ENCODE data around the gene KCNMA1. TPM values are rescaled to one million over a fixed set of nuclear protein-coding genes. Genes with fewer than 3 reads are reported as not detected.

Gene KCNMA1
- total and polyA plus RNA-seq, 8 donors: 0.92 to 155 (median 54.3) TPM

- TF ChIP-seq POLR2AphosphoS5 (IDR thresholded peaks at IDR 0.05) (no peak), CTCF (IDR thresholded peaks at IDR 0.05) (no peak), POLR2A (IDR thresholded peaks at IDR 0.05) (no peak), EP300 (IDR thresholded peaks at IDR 0.05) (no peak)
- Histone ChIP-seq H3K9me3 (no peaks in the 10 kb centered on the region), H3K36me3 (no peaks in the 10 kb centered on the region), H3K27ac (peak overlapping the region in 3 of 5 donors; percentile 0 to 77 (median 67)), H3K4me3 (no peak overlapping the region), H3K27me3 (no peaks in the 10 kb centered on the region), H3K4me1 (peaks cover 8 to 50% (median 22%) of the 10 kb centered on the region in 4 donors)
- WGBS, 5 donors: 79 to 98% (median 88%) methylated on average over 1 of the region's 1 CpG
- intact Hi-C loops (cut with DNase I; ENCODE audit: low total_unique reads): no loop called here
- no peak for DNase-seq
These were observed 125.4 kb downstream of the KCNMA1 start for GRCh38 chr10:77512219-77512578.

- intact Hi-C loops (cut with DNase I; ENCODE audit: low total_unique reads): no loop called here
- peak overlapping the region in 2 of 5 donors; percentile 39 to 77 for H3K27ac ChIP-seq
- WGBS, 5 donors: 53 to 63% (median 60%) methylated on average over 6 of the region's 6 CpGs
These were observed 126.0 kb downstream of the KCNMA1 start for GRCh38 chr10:77511498-77512218.

GRCh38 chr10:77510695-77511094, 126.9 kb downstream of the KCNMA1 start:
- Histone ChIP-seq H3K4me1 (peaks cover 8 to 43% (median 22%) of the 10 kb centered on the region in 4 donors), H3K4me3 (no peak overlapping the region), H3K27ac (peak overlapping the region in 1 of 5 donors; percentile 11), H3K27me3 (no peaks in the 10 kb centered on the region), H3K9me3 (no peaks in the 10 kb centered on the region), H3K36me3 (no peaks in the 10 kb centered on the region)
- 81 to 88% (median 86%) methylated on average over 7 of the region's 7 CpGs for WGBS, 5 donors
- DNase-seq: no peak
- no peak for TF ChIP-seq CTCF (IDR thresholded peaks at IDR 0.05)
- no peak for TF ChIP-seq POLR2A (IDR thresholded peaks at IDR 0.05)
- TF ChIP-seq POLR2AphosphoS5 (IDR thresholded peaks at IDR 0.05): no peak
- no peak for TF ChIP-seq EP300 (IDR thresholded peaks at IDR 0.05)
- intact Hi-C loops (cut with DNase I; ENCODE audit: low total_unique reads): no loop called here

More at GRCh38 chr10:77511498-77512218, 126.0 kb downstream of the KCNMA1 start:
- Histone ChIP-seq H3K4me3 (no peak overlapping the region), H3K9me3 (no peaks in the 10 kb centered on the region), H3K4me1 (peaks cover 8 to 50% (median 22%) of the 10 kb centered on the region in 4 donors), H3K36me3 (no peaks in the 10 kb centered on the region), H3K27me3 (no peaks in the 10 kb centered on the region)
- TF ChIP-seq EP300 (IDR thresholded peaks at IDR 0.05) (no peak), POLR2A (IDR thresholded peaks at IDR 0.05) (no peak), CTCF (IDR thresholded peaks at IDR 0.05) (no peak)
- DNase-seq: no peak

- WGBS, 5 donors: 78 to 94% (median 89%) methylated on average over 2 of the region's 2 CpGs
- intact Hi-C loops (cut with DNase I; ENCODE audit: low total_unique reads): no loop called here
- no peaks in the 10 kb centered on the region for H3K36me3 ChIP-seq
- no peak for DNase-seq
- H3K4me3 ChIP-seq: no peak overlapping the region
- TF ChIP-seq CTCF (IDR thresholded peaks at IDR 0.05): no peak
- H3K27me3 ChIP-seq: no peaks in the 10 kb centered on the region
- no peaks in the 10 kb centered on the region for H3K9me3 ChIP-seq
- peaks cover 8 to 43% (median 22%) of the 10 kb centered on the region in 4 donors for H3K4me1 ChIP-seq
- H3K27ac ChIP-seq: no peak overlapping the region
These were observed 127.3 kb downstream of the KCNMA1 start for GRCh38 chr10:77510294-77510693.
